Lower lobe of right lung (tissue), 2 donors: ENCODE measurements around the gene HDGF. TPM values are rescaled to one million over a fixed set of nuclear protein-coding genes. Genes with fewer than 3 reads are reported as not detected.

Source experiments
- ATAC-seq, 2 donors: fragments of 200-7000 bp; cut with Tn5 transposase; one replicate each; pipeline ENCODE4 v1.9.1; 2020 to 2022; ENCODE audit warnings: mild to moderate bottlenecking in 2 of 2, moderate library complexity in 2 of 2
- DNase-seq: peaks from one replicate; pipeline ENCODE4 v3.0.0-alpha.2; 2020
- H3K27ac ChIP-seq: fragments of 200-600 bp; one replicate; pipeline ENCODE4 v1.8.0; 2022
- H3K27me3 ChIP-seq: fragments of 200-600 bp; one replicate; pipeline ENCODE4 v1.8.0; 2022; ENCODE audit warnings: low read depth
- H3K36me3 ChIP-seq: fragments of 200-600 bp; one replicate; pipeline ENCODE4 v1.8.0; 2022; ENCODE audit warnings: mild to moderate bottlenecking
- H3K4me1 ChIP-seq: fragments of 200-600 bp; one replicate; pipeline ENCODE4 v1.8.0; 2022
- H3K4me3 ChIP-seq: fragments of 200-600 bp; one replicate; pipeline ENCODE4 v1.8.0; 2022; ENCODE audit warnings: mild to moderate bottlenecking
- H3K9me3 ChIP-seq: fragments of 200-600 bp; one replicate; pipeline ENCODE4 v1.8.0; 2022
- CTCF ChIP-seq: fragments of 200-600 bp; IDR thresholded peaks from one replicate; pipeline ENCODE4 v1.8.0; 2022; ENCODE audit warnings: antibody characterized with exemption, mild to moderate bottlenecking
- intact Hi-C: fragments of 100-400 bp; cut with DNase I; formaldehyde crosslinking; loops from one replicate; pipeline ENCODE4 v1.11.0; 2022
- total RNA-seq: library from RNA; stranded (reverse); fragmentation: NEBNext Ultra II Directional; extraction: Animal tissue kit (Norgen Biotek cat#: 25700); gene quantifications from one replicate; pipeline ENCODE4 v1.2.1, GENCODE V29; 2021
- donor health status: DM: no; HTN: yes; CAD: no; lungs with severe emphysema.

Gene HDGF
- total RNA-seq, 1 donor from 2014 or later, result 146 TPM

- peak overlapping the region; percentile 95 for H3K4me3 ChIP-seq
- H3K27ac ChIP-seq, result peak overlapping the region; percentile 99
- no peaks in the 10 kb centered on the region for H3K27me3 ChIP-seq
- intact Hi-C loops, result no loop called here
- H3K9me3 ChIP-seq, result no peaks in the 10 kb centered on the region
- H3K4me1 ChIP-seq, result peaks cover 56% of the 10 kb centered on the region
- peaks cover 24% of the 10 kb centered on the region for H3K36me3 ChIP-seq
- TF ChIP-seq CTCF, result no peak
- ATAC-seq, result no peak
- DNase-seq, result no peak
These were observed 3.5 kb downstream of the HDGF start for GRCh38 chr1:156747742-156748669.

- ATAC-seq (peak; percentile 73), DNase-seq (peak; percentile 94)
- H3K27me3 ChIP-seq, result no peaks in the 10 kb centered on the region
- H3K9me3 ChIP-seq, result no peaks in the 10 kb centered on the region
- peaks cover 34% of the 10 kb centered on the region for H3K36me3 ChIP-seq
- peak overlapping the region; percentile 99 for H3K27ac ChIP-seq
- TF ChIP-seq CTCF, result no peak
- peaks cover 51% of the 10 kb centered on the region for H3K4me1 ChIP-seq
- intact Hi-C loops, result no loop called here
- H3K4me3 ChIP-seq, result peak overlapping the region; percentile 95
These were observed 4.5 kb downstream of the HDGF start for GRCh38 chr1:156746728-156747631.

GRCh38 chr1:156746406-156746727 is 5.1 kb downstream of the HDGF start:
- TF ChIP-seq CTCF, result no peak
- peak overlapping the region; percentile 95 for H3K4me3 ChIP-seq
- H3K4me1 ChIP-seq, result peaks cover 58% of the 10 kb centered on the region
- ATAC-seq (no peak), DNase-seq (no peak)
- H3K27ac ChIP-seq, result peak overlapping the region; percentile 99
- intact Hi-C loops, result no loop called here
- no peaks in the 10 kb centered on the region for H3K9me3 ChIP-seq
- no peaks in the 10 kb centered on the region for H3K27me3 ChIP-seq
- peaks cover 36% of the 10 kb centered on the region for H3K36me3 ChIP-seq

- H3K9me3 ChIP-seq, result no peaks in the 10 kb centered on the region
- no peak for DNase-seq
- TF ChIP-seq CTCF, result no peak
- no peaks in the 10 kb centered on the region for H3K27me3 ChIP-seq
- intact Hi-C loops, result no loop called here
- peak overlapping the region; percentile 99 for H3K27ac ChIP-seq
- peaks cover 36% of the 10 kb centered on the region for H3K36me3 ChIP-seq
- peak overlapping the region; percentile 95 for H3K4me3 ChIP-seq
- ATAC-seq, result no peak
- H3K4me1 ChIP-seq, result peaks cover 59% of the 10 kb centered on the region
These were observed 5.6 kb downstream of the HDGF start for GRCh38 chr1:156745881-156746280.

- Histone ChIP-seq H3K9me3 (no peaks in the 10 kb centered on the region), H3K27ac (peak overlapping the region; percentile 11), H3K4me1 (peaks cover 62% of the 10 kb centered on the region), H3K27me3 (no peaks in the 10 kb centered on the region), H3K36me3 (peaks cover 36% of the 10 kb centered on the region), H3K4me3 (no peak overlapping the region)
- intact Hi-C loops, result no loop called here
- DNase-seq, result peak; percentile 34
- ATAC-seq, result no peak
- TF ChIP-seq CTCF, result no peak
These were observed 6.6 kb downstream of the HDGF start for GRCh38 chr1:156744786-156745419.
